Gastroesophageal sphincter (tissue), 4 donors: Measurements from ENCODE around the gene GBX1. TPM values are rescaled to one million over a fixed set of nuclear protein-coding genes. Genes with fewer than 3 reads are reported as not detected.

Source experiments
- ATAC-seq: fragments of 150-250 bp; one replicate; pipeline ENCODE4 v1.9.1; 2016; ENCODE audit warnings: mild to moderate bottlenecking, moderate library complexity
- H3K27ac ChIP-seq, 4 donors: fragments of 200-600 bp; sonication (generic) in 3 of 4; 1 replicate in 3 of 4; 2 replicates in 1 of 4; pipeline ENCODE4 v1.5.1; 2016 to 2019
- H3K27me3 ChIP-seq: fragments of 200-600 bp; sonication (generic); one replicate; pipeline ENCODE4 v1.5.1; 2019
- H3K36me3 ChIP-seq, 2 donors: fragments of 200-600 bp; sonication (generic); one replicate each; pipeline ENCODE4 v1.5.1; 2019; ENCODE audit warnings: control low read depth in 1 of 2
- H3K4me1 ChIP-seq, 3 donors: fragments of 200-600 bp; sonication (generic); 1 replicate in 2 of 3; 2 replicates in 1 of 3; pipeline ENCODE4 v1.5.1; 2016 to 2019; ENCODE audit warnings: control low read depth in 2 of 3
- H3K4me3 ChIP-seq, 2 donors: fragments of 200-600 bp; sonication (generic); one replicate each; pipeline ENCODE4 v1.5.1; 2019; ENCODE audit warnings: mild to moderate bottlenecking in 1 of 2, moderate library complexity in 1 of 2
- H3K9me3 ChIP-seq, 3 donors: fragments of 200-600 bp; sonication (generic); one replicate each; pipeline ENCODE4 v1.5.1; 2017 to 2019; ENCODE audit warnings: control low read depth in 2 of 3
- CTCF ChIP-seq, 4 experiments: fragments of 200-600 bp in 2 of 4; fragments of 450-650 bp in 2 of 4; sonication (generic) in 1 of 4; IDR thresholded peaks; one replicate each; pipeline ENCODE4 v1.5.1; 2017 to 2019; ENCODE audit warnings: antibody characterized with exemption in 4 of 4, mild to moderate bottlenecking in 2 of 4, moderate library complexity in 2 of 4
- EP300 ChIP-seq: sonication (generic); formaldehyde crosslinking; IDR thresholded peaks from one replicate; pipeline ENCODE4 v1.6.1; 2017; ENCODE audit warnings: antibody characterized with exemption, mild to moderate bottlenecking
- POLR2A ChIP-seq, 2 donors: fragments of 450-650 bp; IDR thresholded peaks; one replicate each; pipeline ENCODE4 v1.6.1; 2017; ENCODE audit warnings: antibody characterized with exemption in 2 of 2, mild to moderate bottlenecking in 2 of 2, moderate library complexity in 1 of 2
- POLR2AphosphoS5 ChIP-seq: sonication (generic); formaldehyde crosslinking; IDR thresholded peaks from one replicate; pipeline ENCODE4 v1.6.1; 2017; ENCODE audit warnings: antibody characterized with exemption
- WGBS, 2 donors: methylation state at CpG; one replicate each; pipeline ENCODE4 v1.1.5; 2018; ENCODE audit warnings: low coverage in 1 of 2; 5-methylcytosine and 5-hydroxymethylcytosine counted together
- total RNA-seq, 4 donors: library from RNA; depleted of rRNA; stranded (reverse); fragments of >200 nt; gene quantifications; one replicate each; pipeline ENCODE4 v1.1.0, GENCODE V29; 2016

Gene GBX1
- total RNA-seq, 4 donors from 2014 or later = not detected

- peaks cover 70% of the 10 kb centered on the region for H3K27me3 ChIP-seq
These were observed 8.4 kb upstream of the GBX1 start for GRCh38 chr7:151175793-151176311.

GRCh38 chr7:151175047-151175792 lies 7.7 kb upstream of the GBX1 start:
- no peak for ATAC-seq
- Histone ChIP-seq H3K27me3 (peaks cover 65% of the 10 kb centered on the region), H3K4me1 (peaks cover 0 to 7% (median 0%) of the 10 kb centered on the region in 3 donors), H3K27ac (no peak overlapping the region), H3K4me3 (no peak overlapping the region), H3K36me3 (no peaks in the 10 kb centered on the region), H3K9me3 (peaks cover 0 to 3% (median 0%) of the 10 kb centered on the region in 3 donors)
- no peak for TF ChIP-seq POLR2AphosphoS5
- TF ChIP-seq EP300 = no peak
- TF ChIP-seq CTCF (IDR thresholded peaks at IDR 0.05) = no peak
- TF ChIP-seq POLR2A (IDR thresholded peaks at IDR 0.05) = no peak
- WGBS, 2 donors = 66 to 79% methylated on average over 9 to 12 of the region's 16 CpGs

More at GRCh38 chr7:151175793-151176311, 8.4 kb upstream of the GBX1 start:
- Histone ChIP-seq H3K4me1 (peaks cover 0 to 7% (median 0%) of the 10 kb centered on the region in 3 donors), H3K36me3 (no peaks in the 10 kb centered on the region), H3K27ac (no peak overlapping the region), H3K4me3 (no peak overlapping the region), H3K9me3 (peaks cover 0 to 3% (median 0%) of the 10 kb centered on the region in 3 donors)
- no peak for ATAC-seq
- 96% methylated on average over 3 of the region's 23 CpGs; no CpG with 5 or more reads in 1 of the 2 donors for WGBS, 2 donors
- TF ChIP-seq CTCF (IDR thresholded peaks at IDR 0.05) = no peak

- Histone ChIP-seq H3K36me3 (no peaks in the 10 kb centered on the region), H3K27ac (no peak overlapping the region), H3K9me3 (peaks cover 0 to 3% (median 0%) of the 10 kb centered on the region in 3 donors), H3K27me3 (peaks cover 58% of the 10 kb centered on the region), H3K4me1 (peaks cover 0 to 7% (median 0%) of the 10 kb centered on the region in 3 donors), H3K4me3 (no peak overlapping the region)
- WGBS, 2 donors = 50% methylated on average over 31 of the region's 77 CpGs; no CpG with 5 or more reads in 1 of the 2 donors
- ATAC-seq = peak; percentile 44
- TF ChIP-seq POLR2AphosphoS5 (no peak), POLR2A (IDR thresholded peaks at IDR 0.05) (no peak), EP300 (no peak), CTCF (IDR thresholded peaks at IDR 0.05) (no peak)
These were observed 7.0 kb upstream of the GBX1 start for GRCh38 chr7:151174246-151175046.

GRCh38 chr7:151173386-151174245 lies 6.1 kb upstream of the GBX1 start:
- H3K4me1 ChIP-seq = peaks cover 0 to 7% (median 0%) of the 10 kb centered on the region in 3 donors
- no peak for ATAC-seq
- H3K36me3 ChIP-seq = no peaks in the 10 kb centered on the region
- 80 to 93% methylated on average over 15 to 19 of the region's 43 CpGs for WGBS, 2 donors
- H3K4me3 ChIP-seq = no peak overlapping the region
- peaks cover 67% of the 10 kb centered on the region for H3K27me3 ChIP-seq
- no peak overlapping the region for H3K27ac ChIP-seq
- peaks cover 0 to 3% (median 0%) of the 10 kb centered on the region in 3 donors for H3K9me3 ChIP-seq
- no peak for TF ChIP-seq CTCF (IDR thresholded peaks at IDR 0.05)
- TF ChIP-seq POLR2A (IDR thresholded peaks at IDR 0.05) = no peak
- TF ChIP-seq POLR2AphosphoS5 = no peak
